HAP-1 (cell line): ENCODE data around the gene ELOVL4.
A peak's percentile ranks its signal among the peaks of the same experiment; 100 is the strongest.

Experiments used
- DNase-seq, 2 experiments: peaks; one replicate each; pipeline ENCODE4 v3.0.0-alpha.2; 2016 to 2020; ENCODE audit warnings: low spot score in 2 of 2
- H3K27me3 ChIP-seq: fragments of 250-450 bp; sonication (Bioruptor Pico); 2 replicates; pipeline ENCODE4 v1.5.1; 2020; ENCODE audit warnings: low read depth, mild to moderate bottlenecking, moderate library complexity
- H3K36me3 ChIP-seq: fragments of 250-450 bp; sonication (Bioruptor Pico); replicated peaks from 2 replicates; pipeline ENCODE4 v1.5.1; 2020; ENCODE audit warnings: mild to moderate bottlenecking
- H3K4me1 ChIP-seq: fragments of 250-450 bp; sonication (Bioruptor Pico); 2 replicates; pipeline ENCODE4 v1.5.1; 2020; ENCODE audit warnings: mild to moderate bottlenecking
- H3K4me3 ChIP-seq: fragments of 250-450 bp; sonication (Bioruptor Pico); 2 replicates; pipeline ENCODE4 v1.5.1; 2020; ENCODE audit warnings: mild to moderate bottlenecking, moderate library complexity
- H3K9me3 ChIP-seq: fragments of 250-450 bp; sonication (Bioruptor Pico); 2 replicates; pipeline ENCODE4 v1.5.1; 2020; ENCODE audit warnings: mild to moderate bottlenecking, moderate library complexity
- in situ Hi-C: fragments of 300-500 bp; cut with MboI; formaldehyde crosslinking; loops from 3 replicates; pipeline ENCODE4 v1.14.3; 2020; ENCODE audit warnings: low sequenced_read_pairs, inconsistent platforms, mixed read lengths

ELOVL4 gene

DNA sequence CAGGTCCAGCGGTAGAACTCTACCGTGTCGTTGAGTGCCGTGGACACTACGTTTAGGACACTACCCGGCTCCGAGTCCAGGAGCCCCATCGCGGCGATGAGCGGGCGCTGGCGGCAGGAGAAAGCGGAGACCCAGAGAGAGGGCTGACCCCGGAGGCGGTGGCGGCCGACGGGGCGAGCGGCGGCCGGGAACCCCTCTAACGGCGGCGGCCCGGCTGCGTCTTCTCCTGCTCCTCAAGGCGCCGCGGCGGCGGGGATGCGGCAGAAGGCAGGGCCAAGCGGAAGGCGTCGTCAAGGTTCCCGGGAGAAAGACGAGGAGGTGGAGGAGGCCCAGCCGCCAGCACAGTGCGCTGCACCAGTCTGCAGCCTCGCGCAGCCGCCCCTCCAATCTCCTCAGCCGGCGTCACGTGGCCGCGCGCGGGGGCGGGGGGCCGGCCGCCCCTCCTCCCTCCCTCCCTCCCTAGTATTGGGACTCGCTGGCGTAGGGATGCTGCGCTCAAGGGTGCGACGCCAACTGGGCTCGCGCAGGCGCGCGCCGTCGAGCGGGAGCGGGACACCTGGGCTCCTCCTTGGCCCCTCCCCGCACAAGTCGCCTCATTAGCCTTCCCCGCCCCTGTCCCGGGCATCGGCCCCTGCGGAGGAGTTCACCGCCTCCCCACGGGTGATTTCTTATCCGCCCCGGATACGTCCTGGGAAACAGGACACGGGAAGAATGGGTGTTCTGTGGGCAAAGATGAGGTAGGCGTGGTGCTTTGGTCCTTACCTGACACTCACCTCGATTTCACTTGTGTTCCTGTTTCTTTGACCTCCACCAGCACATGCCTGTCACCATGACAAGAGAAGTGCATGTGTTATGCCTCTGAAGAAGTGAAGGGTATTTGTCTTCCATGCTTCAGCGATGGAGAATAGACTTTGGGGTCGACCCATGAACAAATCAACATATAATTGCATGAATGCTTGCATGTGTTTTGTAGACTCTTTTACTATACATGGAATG is at the start of gene ELOVL4:
TSS of gene ELOVL4 (minus strand) at position 363 of the 996 bp plus-strand sequence. CDS start at position 89, 274 bp downstream.
- in situ Hi-C loops, result no loop called here
- peak; percentile 79 to 89 for DNase-seq

GRCh38 chr6:79993911-79994309 is 46.6 kb upstream of the ELOVL4 start:
- DNase-seq, result no peak
- H3K4me3 ChIP-seq, result no peak overlapping the region
- H3K9me3 ChIP-seq, result no peaks in the 10 kb centered on the region
- no peaks in the 10 kb centered on the region for H3K4me1 ChIP-seq
- H3K36me3 ChIP-seq, result no peaks in the 10 kb centered on the region
- peaks cover 6% of the 10 kb centered on the region for H3K27me3 ChIP-seq
- in situ Hi-C loops, result no loop called here

More for the DNA sequence above, at the start of gene ELOVL4:
- peak within 1 kb of the TSS; percentile 54 for H3K4me3 ChIP-seq
- H3K9me3 ChIP-seq, result no peaks in the 10 kb centered on the region
- H3K4me1 ChIP-seq, result peaks cover 5% of the 10 kb centered on the region
- no peaks in the 10 kb centered on the region; the same call in 1 of the 2 replicates for H3K27me3 ChIP-seq
- H3K36me3 ChIP-seq, result no peaks in the 10 kb centered on the region

- Histone ChIP-seq H3K36me3 (no peaks in the 10 kb centered on the region), H3K4me3 (no peak overlapping the region), H3K9me3 (no peaks in the 10 kb centered on the region), H3K4me1 (no peaks in the 10 kb centered on the region), H3K27me3 (peaks cover 6% of the 10 kb centered on the region)
- DNase-seq, result no peak
- in situ Hi-C loops, result no loop called here
Measured at GRCh38 chr6:79993012-79993910, 45.9 kb upstream of the ELOVL4 start.

GRCh38 chr6:79989641-79990040 is 42.3 kb upstream of the ELOVL4 start:
- Histone ChIP-seq H3K27me3 (peaks cover 5% of the 10 kb centered on the region), H3K36me3 (no peaks in the 10 kb centered on the region), H3K4me3 (no peak overlapping the region), H3K9me3 (no peaks in the 10 kb centered on the region), H3K4me1 (no peaks in the 10 kb centered on the region)
- no peak for DNase-seq
- in situ Hi-C loops, result no loop called here

GRCh38 chr6:79985128-79985527 is 37.8 kb upstream of the ELOVL4 start:
- Histone ChIP-seq H3K4me1 (no peaks in the 10 kb centered on the region), H3K4me3 (no peak overlapping the region), H3K36me3 (no peaks in the 10 kb centered on the region), H3K9me3 (no peaks in the 10 kb centered on the region), H3K27me3 (peaks cover 5% of the 10 kb centered on the region)
- in situ Hi-C loops, result no loop called here
- DNase-seq, result no peak

DNA sequence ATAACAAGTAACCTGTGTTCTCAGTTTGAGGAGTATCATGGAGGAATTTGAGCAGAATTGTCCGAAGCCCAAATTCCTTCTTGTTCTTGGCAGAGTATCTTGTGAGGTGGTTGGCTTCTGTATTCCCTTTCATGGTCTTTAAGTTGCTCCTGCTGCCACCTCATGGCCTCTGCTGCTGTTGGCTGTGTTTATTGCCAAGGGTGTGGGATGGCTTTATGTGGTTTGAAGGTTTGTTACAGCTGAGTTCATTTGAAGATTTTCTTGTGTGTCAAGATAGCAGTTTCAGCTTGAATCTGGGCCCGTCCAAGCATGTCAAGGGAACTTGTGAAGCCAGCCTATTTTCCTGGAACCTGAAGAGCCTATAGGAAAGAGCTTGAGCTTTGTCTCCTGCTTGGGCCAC is 36.9 kb upstream of the ELOVL4 start:
- H3K36me3 ChIP-seq, result no peaks in the 10 kb centered on the region
- H3K4me1 ChIP-seq, result no peaks in the 10 kb centered on the region
- no peak overlapping the region for H3K4me3 ChIP-seq
- peaks cover 5% of the 10 kb centered on the region for H3K27me3 ChIP-seq
- H3K9me3 ChIP-seq, result no peaks in the 10 kb centered on the region
- no peak for DNase-seq
- in situ Hi-C loops, result no loop called here

DNA sequence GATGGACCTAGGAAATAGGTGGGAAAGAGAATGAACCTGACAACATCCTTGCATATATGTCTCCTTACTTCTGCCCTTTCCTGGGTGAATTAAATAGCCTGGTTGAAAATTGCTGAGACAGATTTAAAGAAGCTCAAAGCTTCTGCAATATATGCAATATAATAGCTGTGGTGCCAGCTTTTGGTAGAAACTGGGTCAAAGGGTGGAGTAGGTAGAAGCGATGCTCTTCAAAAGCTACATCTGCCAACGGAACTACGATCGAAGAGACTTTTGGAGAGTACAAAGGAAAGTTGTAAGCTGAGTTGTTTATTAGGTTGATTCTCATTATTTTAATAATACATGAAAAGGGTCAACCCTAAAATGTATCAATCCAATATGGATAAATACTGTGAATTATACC is 34.3 kb upstream of the ELOVL4 start:
- no peaks in the 10 kb centered on the region for H3K4me1 ChIP-seq
- peaks cover 12% of the 10 kb centered on the region; the same call in 1 of the 2 replicates for H3K27me3 ChIP-seq
- H3K4me3 ChIP-seq, result no peak overlapping the region
- H3K9me3 ChIP-seq, result no peaks in the 10 kb centered on the region
- H3K36me3 ChIP-seq, result no peaks in the 10 kb centered on the region
- no peak for DNase-seq
- in situ Hi-C loops, result no loop called here

DNA sequence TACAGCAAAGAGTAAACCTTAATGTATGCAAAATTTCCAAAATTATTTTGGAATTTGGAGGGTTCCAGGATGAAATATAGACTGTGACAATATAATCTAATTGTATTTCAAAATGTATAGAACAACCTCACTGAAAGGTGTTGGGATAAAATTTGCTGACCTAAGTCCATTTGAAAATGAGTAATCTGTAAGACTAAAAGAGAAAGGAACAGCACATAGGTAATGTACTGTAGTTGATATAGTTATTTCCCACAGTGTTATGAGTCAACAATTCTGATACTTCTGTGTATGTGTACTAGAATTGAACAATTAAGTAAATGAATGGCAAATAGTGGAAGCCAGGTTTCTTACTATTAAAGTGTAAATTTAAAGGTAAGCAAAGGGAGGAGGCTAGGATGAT is 23.8 kb upstream of the ELOVL4 start:
- DNase-seq, result no peak
- Histone ChIP-seq H3K4me3 (no peak overlapping the region), H3K9me3 (peaks cover 8% of the 10 kb centered on the region), H3K27me3 (peaks cover 6% of the 10 kb centered on the region), H3K4me1 (no peaks in the 10 kb centered on the region), H3K36me3 (no peaks in the 10 kb centered on the region)
- in situ Hi-C loops, result no loop called here

DNA sequence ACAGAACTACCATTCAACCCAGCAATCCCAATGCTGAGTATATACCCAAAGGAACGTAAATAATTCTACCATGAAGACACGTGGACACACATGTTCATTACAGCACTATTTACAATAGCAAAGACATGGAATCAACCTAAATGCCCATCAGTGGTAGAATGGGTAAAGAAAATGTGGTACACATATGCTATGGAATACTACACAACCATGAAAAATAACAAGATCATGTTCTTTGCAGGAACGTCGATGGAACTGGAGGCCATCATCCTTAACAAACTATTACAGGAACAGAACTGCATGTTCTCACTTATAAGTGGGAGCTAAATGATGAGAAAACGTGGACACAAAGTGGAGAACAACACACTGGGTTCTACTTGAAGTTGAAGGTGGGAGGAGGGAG is 22.4 kb upstream of the ELOVL4 start:
- in situ Hi-C loops, result no loop called here
- Histone ChIP-seq H3K36me3 (no peaks in the 10 kb centered on the region), H3K4me1 (no peaks in the 10 kb centered on the region), H3K27me3 (no peaks in the 10 kb centered on the region), H3K9me3 (peaks cover 8% of the 10 kb centered on the region), H3K4me3 (no peak overlapping the region)
- no peak for DNase-seq

DNA sequence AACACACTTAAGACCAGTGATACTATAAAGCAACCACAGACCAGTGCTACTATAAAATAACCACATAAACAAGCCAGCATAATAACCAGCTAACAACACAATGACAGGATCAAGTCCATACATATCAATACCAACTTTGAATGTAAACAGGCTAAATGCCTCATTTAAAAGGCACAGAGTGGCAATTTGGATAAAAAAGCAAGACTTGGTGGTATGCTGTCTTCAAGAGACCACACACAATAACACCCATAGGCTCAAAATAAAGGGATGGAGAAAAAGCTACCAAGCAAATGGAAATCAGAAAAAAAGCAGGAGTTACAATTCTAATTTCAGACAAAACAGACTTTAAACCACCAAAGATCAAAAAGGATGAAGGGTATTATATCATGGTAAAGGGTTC is 19.8 kb upstream of the ELOVL4 start:
- peak in 1 of 2 experiments; percentile 36 for DNase-seq
- 0 out of 2 replicates have a peak, but pooled peaks cover 3% of the 10 kb centered on the region for H3K27me3 ChIP-seq
- no peaks in the 10 kb centered on the region for H3K36me3 ChIP-seq
- in situ Hi-C loops, result no loop called here
- peaks cover 8% of the 10 kb centered on the region for H3K9me3 ChIP-seq
- H3K4me1 ChIP-seq, result no peaks in the 10 kb centered on the region
- no peak overlapping the region for H3K4me3 ChIP-seq

DNA sequence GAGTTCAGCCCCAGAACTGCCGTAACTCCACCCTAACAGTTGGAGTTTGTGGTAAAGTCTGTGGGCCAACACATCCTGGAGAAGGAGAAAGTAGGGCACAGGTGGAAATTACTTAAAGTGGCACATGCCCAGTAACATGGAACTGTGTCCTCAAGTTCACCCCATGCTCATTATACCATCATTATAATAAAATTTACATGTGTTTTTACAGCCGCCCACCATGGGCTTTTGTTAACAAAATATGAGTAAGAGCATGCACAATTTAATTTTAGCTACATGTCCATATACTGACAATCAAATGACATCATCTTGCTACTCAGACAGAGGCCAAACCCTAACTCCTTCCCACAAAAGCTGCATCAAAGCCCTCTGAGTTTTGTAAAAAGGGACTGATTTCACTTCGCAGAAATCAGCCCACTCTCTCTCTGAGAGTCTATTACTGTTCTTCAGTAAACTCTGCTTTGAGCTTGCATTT is 17.3 kb upstream of the ELOVL4 start:
- Histone ChIP-seq H3K27me3 (peaks cover 3% of the 10 kb centered on the region; the same call in 1 of the 2 replicates), H3K4me3 (no peak overlapping the region), H3K4me1 (no peaks in the 10 kb centered on the region), H3K9me3 (peaks cover 8% of the 10 kb centered on the region), H3K36me3 (no peaks in the 10 kb centered on the region)
- in situ Hi-C loops, result no loop called here
- no peak for DNase-seq

DNA sequence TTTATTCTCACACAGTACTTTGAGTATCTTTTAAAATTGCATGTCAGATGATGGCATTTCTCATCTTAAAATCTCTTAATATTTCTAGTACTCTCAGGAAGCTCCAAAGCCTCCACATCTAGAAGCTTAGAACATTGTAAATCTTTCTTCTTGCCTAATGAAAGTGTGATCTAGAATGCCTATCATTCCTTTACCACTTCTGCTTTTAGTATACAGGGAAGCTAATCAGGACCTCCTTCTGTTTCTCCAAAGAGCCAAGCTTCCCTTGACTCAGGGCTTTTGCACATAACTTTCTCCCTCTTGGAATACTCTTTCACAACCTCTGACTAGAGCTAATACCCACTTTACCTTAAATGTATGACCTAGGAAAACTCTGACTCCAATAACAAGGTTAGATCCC is 7.5 kb upstream of the ELOVL4 start:
- H3K9me3 ChIP-seq, result no peaks in the 10 kb centered on the region
- H3K4me1 ChIP-seq, result no peaks in the 10 kb centered on the region
- no peaks in the 10 kb centered on the region for H3K36me3 ChIP-seq
- DNase-seq, result no peak
- no peak overlapping the region for H3K4me3 ChIP-seq
- in situ Hi-C loops, result no loop called here
- no peaks in the 10 kb centered on the region; the same call in 1 of the 2 replicates for H3K27me3 ChIP-seq

DNA sequence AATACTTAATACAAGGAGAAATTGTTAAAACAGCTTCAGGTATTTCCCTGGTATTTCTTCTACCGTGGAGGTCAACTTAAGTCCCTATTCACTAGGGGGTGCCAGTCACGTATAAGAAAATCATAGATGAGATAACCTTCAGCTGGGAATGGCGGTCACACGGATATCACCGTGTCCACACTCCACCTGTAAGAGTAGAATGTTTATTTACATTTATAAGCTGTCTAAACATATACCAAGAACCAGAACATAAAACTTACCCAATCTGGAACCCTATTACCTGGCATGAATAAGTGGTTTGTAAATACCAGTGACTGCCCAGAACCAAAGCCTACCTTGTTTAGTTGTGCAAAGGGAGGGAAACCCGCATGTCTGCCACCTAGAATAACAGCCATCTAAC is 1.9 kb upstream of the ELOVL4 start:
- Histone ChIP-seq H3K4me1 (peaks cover 5% of the 10 kb centered on the region), H3K36me3 (no peaks in the 10 kb centered on the region), H3K27me3 (no peaks in the 10 kb centered on the region; the same call in 1 of the 2 replicates), H3K9me3 (no peaks in the 10 kb centered on the region), H3K4me3 (no peak overlapping the region)
- in situ Hi-C loops, result no loop called here
- peak; percentile 46 to 83 for DNase-seq
